ENCODE results near the gene TMEM87B.

TMEM87B gene, protein sequence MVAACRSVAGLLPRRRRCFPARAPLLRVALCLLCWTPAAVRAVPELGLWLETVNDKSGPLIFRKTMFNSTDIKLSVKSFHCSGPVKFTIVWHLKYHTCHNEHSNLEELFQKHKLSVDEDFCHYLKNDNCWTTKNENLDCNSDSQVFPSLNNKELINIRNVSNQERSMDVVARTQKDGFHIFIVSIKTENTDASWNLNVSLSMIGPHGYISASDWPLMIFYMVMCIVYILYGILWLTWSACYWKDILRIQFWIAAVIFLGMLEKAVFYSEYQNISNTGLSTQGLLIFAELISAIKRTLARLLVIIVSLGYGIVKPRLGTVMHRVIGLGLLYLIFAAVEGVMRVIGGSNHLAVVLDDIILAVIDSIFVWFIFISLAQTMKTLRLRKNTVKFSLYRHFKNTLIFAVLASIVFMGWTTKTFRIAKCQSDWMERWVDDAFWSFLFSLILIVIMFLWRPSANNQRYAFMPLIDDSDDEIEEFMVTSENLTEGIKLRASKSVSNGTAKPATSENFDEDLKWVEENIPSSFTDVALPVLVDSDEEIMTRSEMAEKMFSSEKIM

DNA sequence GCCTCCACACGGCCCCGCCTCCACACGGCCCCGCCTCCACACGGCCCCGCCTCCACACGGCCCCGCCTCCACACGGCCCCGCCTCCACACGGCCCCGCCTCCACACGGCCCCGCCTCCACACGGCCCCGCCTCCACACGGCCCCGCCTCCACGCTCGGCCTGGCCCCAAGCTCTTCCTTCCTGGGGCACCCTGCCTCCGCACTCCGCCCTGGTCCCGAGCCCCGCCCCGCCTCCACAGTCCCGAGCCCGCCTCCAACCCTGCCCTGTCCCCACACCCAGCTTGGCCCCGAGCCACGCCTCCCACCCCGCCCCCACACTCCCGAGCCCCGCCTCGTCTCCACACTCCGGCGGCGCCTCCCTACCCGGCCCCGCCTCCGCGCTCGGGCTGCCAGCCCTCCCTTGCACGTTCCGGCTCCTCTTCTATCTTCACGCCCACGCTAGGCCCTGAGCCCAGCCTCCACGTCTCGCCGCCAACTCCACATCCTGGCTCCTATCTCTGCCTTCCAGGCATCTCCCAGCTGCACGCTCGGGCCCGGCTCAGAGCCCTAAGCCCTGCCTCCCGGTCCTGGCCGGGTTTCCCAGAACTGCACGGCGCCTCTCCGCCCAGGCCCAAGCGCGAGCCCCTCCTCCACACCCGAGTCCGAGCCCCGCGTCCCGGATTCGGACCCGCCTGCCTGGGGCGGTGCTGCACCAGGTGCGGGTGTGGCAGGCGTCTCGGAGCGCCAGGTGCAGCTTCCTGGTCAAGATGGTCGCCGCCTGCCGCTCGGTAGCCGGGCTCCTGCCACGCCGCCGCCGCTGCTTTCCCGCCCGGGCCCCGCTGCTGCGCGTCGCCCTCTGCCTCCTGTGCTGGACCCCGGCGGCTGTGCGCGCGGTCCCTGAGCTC is at the start of gene TMEM87B:
Gene TMEM87B (plus strand): TSS at position 423 of the 883 bp plus-strand sequence. CDS start 323 bp downstream, at position 746.
- peak; percentile 97 for DNase-seq (ENCODE audit: low read depth)

DNA sequence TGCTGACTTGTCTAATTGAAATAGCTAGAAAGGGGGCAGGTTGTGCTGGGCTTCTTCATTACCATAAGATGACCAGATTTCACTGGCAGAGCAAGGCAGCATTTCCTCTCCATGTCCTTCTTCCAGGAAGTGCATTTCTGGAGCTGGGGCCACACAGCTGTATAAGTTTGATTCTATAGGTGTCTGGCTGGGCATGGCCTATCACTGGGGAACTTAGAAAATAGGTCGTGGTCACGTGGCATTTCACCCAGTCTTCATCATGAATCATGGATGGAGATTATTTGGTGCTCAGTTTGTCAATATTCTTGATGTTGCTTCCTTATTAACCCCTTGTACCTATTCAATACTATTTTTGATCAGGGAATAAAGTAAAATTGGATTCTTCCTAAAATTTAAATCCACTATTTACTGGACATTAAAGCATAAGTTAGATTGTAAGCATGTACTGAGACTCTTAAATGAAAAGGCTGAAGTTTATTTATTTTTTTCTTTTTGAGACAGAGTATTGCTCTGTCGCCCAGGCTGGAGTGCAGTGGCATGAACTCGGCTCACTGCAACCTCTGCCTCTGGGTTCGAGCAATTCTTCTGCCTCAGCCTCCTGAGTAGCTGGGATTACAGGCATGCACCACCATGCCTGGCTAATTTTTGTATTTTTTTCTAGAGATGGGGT is 49.5 kb upstream of the TMEM87B start:
- DNase-seq (ENCODE audit: low read depth), result no peak

GRCh38 chr2:112006076-112006410 is 49.0 kb upstream of the TMEM87B start:
- no peak for DNase-seq (ENCODE audit: low read depth)

- no peak for DNase-seq (ENCODE audit: low read depth)
Observed at GRCh38 chr2:112007493-112007892, 47.6 kb upstream of the TMEM87B start.

- no peak for DNase-seq (ENCODE audit: low read depth)
Observed at GRCh38 chr2:112008910-112009485, 46.1 kb upstream of the TMEM87B start.

DNA sequence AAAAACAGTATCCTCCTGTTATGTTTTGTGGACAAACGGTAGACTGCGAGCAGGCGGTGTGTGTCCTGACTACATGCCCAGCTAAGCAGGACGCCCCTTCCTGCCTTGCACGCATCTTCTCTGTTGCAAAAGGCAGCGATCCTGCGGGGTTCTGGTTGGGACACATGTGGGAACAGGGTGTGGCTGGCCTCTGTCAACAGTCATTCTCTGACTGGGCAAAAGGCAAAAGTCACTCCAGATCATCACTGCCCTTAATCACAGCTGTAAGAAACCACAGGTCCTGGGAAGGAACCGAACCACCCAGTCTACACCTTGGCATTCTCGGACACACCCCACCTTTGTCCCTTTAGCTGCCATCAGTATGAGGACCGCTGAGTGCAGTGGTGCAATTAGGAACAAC is 44.3 kb upstream of the TMEM87B start:
- DNase-seq (ENCODE audit: low read depth), result no peak

GRCh38 chr2:112012556-112012955 is 42.5 kb upstream of the TMEM87B start:
- no peak for DNase-seq (ENCODE audit: low read depth)

DNA sequence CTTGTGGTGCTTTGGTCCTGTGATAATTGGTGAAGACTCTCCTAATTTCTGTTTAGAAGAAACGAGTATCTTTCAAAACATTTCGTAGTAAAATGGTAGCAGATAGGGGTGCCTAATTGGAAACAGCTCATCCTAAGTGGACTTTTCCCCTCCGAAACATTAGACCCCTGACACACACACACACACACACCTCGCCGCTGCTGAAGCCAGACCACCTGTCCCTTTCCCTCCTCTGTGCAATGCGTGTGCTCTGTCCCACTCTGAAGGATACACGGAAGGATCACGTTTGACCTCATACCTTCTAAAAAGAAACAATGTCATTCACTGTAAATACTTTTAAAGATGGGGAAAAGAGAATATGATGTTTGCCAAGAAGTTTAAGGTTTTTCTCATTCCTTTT is 36.2 kb upstream of the TMEM87B start:
- DNase-seq (ENCODE audit: low read depth), result no peak

DNA sequence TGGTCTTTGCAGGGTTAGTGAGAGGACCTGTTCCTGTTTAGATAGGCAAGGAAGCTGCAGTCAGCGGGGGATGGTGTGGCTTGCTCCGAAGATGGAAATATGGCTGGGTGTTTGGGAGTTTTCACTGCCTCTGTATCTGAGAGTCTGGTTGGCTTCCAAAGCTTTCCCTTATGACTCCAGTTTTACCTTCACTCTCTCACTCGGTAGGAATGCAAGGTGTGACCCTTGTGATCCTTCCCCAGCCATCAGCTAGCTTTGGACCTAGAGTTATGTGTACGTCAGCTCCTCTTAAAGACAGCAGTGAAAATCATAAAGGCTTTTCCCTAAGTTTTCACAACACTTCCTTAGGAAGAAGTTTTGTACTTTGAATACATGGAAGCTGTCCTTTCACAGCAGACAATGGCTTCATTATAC is 35.5 kb upstream of the TMEM87B start:
- DNase-seq (ENCODE audit: low read depth), result no peak

DNA sequence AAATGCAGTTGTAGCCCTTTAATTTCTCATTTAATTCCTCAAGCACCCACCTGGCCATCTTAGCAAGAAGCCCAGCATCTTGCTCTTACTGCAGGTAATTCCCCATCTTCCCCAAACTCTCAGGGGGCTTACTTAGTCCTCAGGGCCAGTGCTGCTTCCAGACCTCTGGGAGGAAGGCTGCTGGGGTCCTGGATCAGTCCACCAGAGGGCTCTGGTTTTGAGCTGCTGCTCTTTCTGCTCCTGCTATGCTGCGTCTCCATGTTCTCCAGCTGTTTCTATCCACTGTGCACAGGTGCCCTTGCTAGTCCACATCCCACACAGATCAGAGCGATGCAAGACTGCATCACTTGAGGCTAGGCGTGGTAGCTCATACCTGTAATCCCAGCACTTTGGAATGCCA is 34.5 kb upstream of the TMEM87B start:
- no peak for DNase-seq (ENCODE audit: low read depth)

DNA sequence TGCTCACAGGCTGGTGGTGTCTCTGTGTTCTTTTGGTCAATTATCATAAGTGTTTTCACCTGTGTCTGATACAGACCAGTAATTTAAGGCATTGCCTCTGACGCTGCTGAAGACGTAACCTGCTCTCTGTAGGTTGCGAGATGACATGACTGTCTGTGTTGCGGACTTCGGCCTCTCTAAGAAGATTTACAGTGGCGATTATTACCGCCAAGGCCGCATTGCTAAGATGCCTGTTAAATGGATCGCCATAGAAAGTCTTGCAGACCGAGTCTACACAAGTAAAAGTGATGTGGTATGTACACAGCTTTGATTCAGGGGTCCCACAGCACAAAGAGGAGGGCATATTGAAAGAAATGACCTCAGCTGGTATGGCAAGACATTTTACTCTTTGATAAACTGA is 33.8 kb upstream of the TMEM87B start:
- no peak for DNase-seq (ENCODE audit: low read depth)

DNA sequence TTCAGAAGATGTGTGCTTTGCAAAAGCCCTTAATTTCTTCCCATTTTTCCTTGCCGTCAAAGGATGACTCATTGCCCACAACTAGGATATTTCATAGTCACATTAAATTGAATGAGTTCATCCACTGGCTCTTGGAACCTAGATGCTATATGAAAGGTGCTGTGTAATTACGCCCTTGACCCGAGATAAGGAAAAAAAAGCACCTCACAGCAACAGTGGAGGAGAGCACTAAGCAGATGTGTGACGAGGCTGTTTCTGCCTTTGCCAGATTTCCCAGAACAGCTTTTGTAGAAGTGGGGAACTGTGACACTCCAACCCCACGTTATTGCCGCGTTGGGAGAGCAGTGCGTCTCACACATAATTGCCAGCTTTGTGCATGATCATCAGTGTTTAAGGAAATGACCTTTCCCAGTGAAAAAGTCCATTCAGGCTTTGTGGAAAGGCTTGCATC is 33.3 kb upstream of the TMEM87B start:
- DNase-seq (ENCODE audit: low read depth), result no peak

GRCh38 chr2:112023707-112024106 is 31.4 kb upstream of the TMEM87B start:
- DNase-seq (ENCODE audit: low read depth), result no peak

DNA sequence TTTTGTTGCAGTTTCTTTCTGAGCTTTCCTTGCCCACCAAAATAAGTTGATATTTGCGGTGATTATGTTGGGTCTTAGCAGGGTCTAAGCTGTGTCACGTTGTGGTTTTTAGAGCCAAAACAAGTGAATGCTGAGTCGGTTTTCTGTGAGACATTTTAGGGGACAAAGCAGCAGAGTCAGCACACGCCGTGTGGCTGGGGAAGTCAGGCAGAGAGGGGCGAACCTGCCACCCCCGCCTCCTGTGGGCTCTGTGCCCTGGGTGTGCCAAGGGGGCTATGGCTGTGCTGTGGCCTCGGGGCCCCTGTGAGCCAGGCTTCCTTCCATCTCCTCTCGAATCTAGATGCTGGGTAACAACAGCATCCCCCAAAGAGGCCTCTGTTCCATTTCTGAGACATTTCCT is 30.8 kb upstream of the TMEM87B start:
- DNase-seq (ENCODE audit: low read depth), result no peak

DNA sequence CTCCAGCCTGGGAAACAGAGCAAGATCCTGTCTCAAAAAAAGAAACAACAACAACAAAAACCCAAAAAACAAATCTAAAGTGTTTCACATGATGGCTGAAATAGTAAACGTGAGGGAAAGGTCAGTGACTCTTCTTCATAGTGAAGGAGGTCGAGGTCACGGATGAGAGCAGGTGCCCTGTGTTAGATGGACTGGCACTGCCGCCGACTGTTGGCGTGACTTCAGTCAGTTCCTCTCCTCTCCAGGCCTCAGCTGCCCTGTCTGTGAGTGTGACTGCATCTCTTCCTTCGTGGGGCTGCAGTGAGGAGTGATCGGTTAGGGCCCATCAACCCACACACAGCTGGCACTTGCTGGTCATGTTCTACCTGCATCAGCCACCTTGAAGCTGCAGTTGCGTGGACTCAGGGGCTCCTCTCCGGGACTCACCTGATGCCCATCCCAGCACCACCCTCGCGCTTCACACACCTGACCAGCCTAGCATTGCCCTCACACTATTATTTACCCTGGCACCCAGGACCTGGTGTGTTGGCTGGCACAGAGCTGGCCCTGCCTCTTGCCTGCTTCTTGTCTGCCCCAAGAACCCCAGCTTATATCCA is 30.1 kb upstream of the TMEM87B start:
- DNase-seq (ENCODE audit: low read depth), result no peak

- no peak for DNase-seq (ENCODE audit: low read depth)
Observed at GRCh38 chr2:112026509-112026908, 28.6 kb upstream of the TMEM87B start.

GRCh38 chr2:112027767-112028166 is 27.3 kb upstream of the TMEM87B start:
- no peak for DNase-seq (ENCODE audit: low read depth)

DNA sequence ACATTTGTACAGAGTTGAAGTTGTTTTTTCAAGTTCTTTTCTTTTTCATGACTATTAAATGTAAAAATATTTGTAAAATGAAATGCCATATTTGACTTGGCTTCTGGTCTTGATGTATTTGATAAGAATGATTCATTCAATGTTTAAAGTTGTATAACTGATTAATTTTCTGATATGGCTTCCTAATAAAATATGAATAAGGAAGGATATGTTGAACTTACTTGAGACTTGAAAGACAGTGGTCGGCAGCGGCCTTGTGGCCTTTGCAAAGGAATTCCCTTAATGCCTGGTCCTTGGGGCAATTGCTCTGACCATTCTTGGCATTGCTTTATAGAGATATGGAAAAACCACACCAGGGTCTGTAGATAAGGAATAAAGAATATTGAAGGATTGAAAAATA is 25.9 kb upstream of the TMEM87B start:
- no peak for DNase-seq (ENCODE audit: low read depth)

DNA sequence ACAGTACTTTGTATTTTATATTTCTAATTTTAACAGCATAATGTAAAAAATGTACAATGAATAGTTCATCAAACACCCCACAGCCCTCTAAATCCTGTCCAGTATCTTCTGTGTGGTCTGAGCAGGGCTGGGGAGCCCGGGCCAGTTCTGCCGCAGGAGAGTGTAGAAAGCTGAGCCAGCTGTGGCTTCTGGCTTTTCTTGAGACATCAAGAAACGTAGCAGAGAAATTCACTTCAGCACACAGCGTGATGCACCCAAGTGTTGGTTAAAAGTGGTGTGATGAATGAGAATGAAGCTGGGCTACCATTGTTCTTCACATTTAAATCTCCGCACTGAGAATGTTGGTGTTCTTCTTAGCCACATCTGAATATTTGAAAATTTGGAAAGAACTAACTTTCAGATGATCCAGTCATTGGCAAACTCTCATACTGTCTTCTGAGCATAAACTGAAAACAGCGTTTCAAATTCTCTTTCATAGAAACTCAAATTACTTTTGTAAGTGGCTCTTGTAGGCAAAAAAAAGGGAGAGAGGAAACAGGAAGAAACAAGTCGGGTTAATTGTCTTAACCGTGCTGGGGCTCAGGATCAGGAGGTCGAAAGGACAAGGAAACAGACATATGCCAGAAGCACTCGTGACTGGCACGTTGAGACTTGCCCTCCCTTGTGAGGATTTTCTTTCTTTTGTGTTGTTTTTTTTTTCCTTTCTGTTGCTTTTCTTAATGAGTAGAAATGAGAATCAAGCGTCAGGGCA is 23.4 kb upstream of the TMEM87B start:
- no peak for DNase-seq (ENCODE audit: low read depth)

GRCh38 chr2:112032224-112032586 is 22.9 kb upstream of the TMEM87B start:
- DNase-seq (ENCODE audit: low read depth), result no peak
